Measurements from ENCODE around the gene BBS12.

BBS12 gene

DNA sequence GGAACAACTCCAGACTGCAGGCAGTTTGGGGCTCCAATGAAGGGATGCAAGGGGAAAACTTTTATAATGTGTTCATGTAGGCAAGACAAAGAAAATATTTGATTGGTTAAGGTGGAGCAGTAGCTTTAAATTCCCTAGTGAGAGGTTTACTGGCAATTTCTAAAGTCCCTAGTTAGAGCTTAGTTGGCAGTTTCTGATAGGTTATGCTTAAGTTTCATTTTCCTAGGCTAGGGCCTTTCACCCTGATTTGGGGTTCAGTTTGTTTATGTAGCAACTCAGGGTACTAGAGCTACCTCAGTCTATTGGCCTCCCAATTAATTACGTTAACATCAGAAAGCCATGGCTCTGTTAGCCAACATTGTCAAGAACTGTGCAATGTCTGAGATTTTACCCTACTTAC is 14.6 kb downstream of the BBS12 start:
- H3K4me1 ChIP-seq (ENCODE audit: control insufficient read depth, insufficient read depth, low read length, poor library complexity, severe bottlenecking), result no peaks in the 10 kb centered on the region
- no peak overlapping the region for H3K4me3 ChIP-seq (ENCODE audit: extremely low read depth, insufficient read depth, low read length, poor library complexity, severe bottlenecking)
- H3K27ac ChIP-seq (ENCODE audit: low read depth, low read length, severe bottlenecking), result no peak overlapping the region
- H3K36me3 ChIP-seq (ENCODE audit: control insufficient read depth, insufficient read depth, low read length), result peaks cover 12% of the 10 kb centered on the region
- 100% methylated on average over 1 of the region's 1 CpG; no CpG with 5 or more reads in 1 of the 2 experiments for WGBS, 2 experiments (ENCODE audit: insufficient coverage in 2 of 2)
- H3K9me3 ChIP-seq (ENCODE audit: control insufficient read depth, low read length), result no peaks in the 10 kb centered on the region

GRCh38 chr4:122747883-122748282 is 15.4 kb downstream of the BBS12 start:
- peaks cover 8% of the 10 kb centered on the region for H3K36me3 ChIP-seq (ENCODE audit: control insufficient read depth, insufficient read depth, low read length)
- no peaks in the 10 kb centered on the region for H3K9me3 ChIP-seq (ENCODE audit: control insufficient read depth, low read length)
- 83 to 88% methylated on average over 1 of the region's 1 CpG for WGBS, 2 experiments (ENCODE audit: insufficient coverage in 2 of 2)
- no peak overlapping the region for H3K4me3 ChIP-seq (ENCODE audit: extremely low read depth, insufficient read depth, low read length, poor library complexity, severe bottlenecking)
- no peaks in the 10 kb centered on the region for H3K4me1 ChIP-seq (ENCODE audit: control insufficient read depth, insufficient read depth, low read length, poor library complexity, severe bottlenecking)
- H3K27ac ChIP-seq (ENCODE audit: low read depth, low read length, severe bottlenecking), result no peak overlapping the region

DNA sequence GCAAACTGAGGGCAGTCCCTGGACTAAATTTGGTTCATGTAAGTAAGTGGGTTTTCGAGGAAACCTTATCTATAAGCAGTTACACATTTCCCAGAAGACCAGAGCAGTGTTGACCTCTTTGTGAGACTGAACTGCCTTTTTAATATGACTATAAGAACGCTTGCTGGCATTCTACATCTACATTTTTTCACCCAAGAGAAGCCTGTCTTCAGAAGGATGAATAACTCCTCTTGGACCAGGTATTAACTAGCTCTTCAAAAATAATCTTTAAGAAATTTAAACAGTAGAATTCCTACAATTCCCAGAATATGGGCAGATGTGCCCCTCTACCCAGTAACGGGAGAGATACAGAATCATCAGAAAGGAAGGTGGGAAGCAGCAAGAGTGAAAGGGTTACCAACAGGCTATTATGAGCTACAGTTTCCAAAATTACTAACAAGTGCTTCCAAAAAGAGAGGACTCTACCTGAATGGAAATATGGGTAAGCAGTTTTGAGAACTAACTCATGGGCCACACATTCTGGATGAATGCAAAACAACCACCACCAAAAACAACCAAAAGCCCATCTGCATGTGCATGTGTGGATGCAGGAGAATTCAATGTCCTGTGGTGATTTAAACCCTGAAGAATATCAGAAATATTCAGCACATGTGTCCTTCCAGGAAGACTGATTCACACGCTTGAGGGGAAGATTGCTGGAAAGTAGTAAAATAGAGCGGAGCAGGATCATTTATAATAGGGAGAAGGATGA is 17.4 kb downstream of the BBS12 start:
- Histone ChIP-seq H3K27ac (ENCODE audit: low read depth, low read length, severe bottlenecking) (no peak overlapping the region), H3K4me3 (ENCODE audit: extremely low read depth, insufficient read depth, low read length, poor library complexity, severe bottlenecking) (no peak overlapping the region), H3K36me3 (ENCODE audit: control insufficient read depth, insufficient read depth, low read length) (no peaks in the 10 kb centered on the region), H3K4me1 (ENCODE audit: control insufficient read depth, insufficient read depth, low read length, poor library complexity, severe bottlenecking) (no peaks in the 10 kb centered on the region), H3K9me3 (ENCODE audit: control insufficient read depth, low read length) (no peaks in the 10 kb centered on the region)
- 86 to 100% methylated on average over 2 to 3 of the region's 5 CpGs for WGBS, 2 experiments (ENCODE audit: insufficient coverage in 2 of 2)

- no peaks in the 10 kb centered on the region for H3K9me3 ChIP-seq (ENCODE audit: control insufficient read depth, low read length)
- H3K27ac ChIP-seq (ENCODE audit: low read depth, low read length, severe bottlenecking), result no peak overlapping the region
- H3K4me3 ChIP-seq (ENCODE audit: extremely low read depth, insufficient read depth, low read length, poor library complexity, severe bottlenecking), result no peak overlapping the region
- no peaks in the 10 kb centered on the region for H3K36me3 ChIP-seq (ENCODE audit: control insufficient read depth, insufficient read depth, low read length)
- H3K4me1 ChIP-seq (ENCODE audit: control insufficient read depth, insufficient read depth, low read length, poor library complexity, severe bottlenecking), result no peaks in the 10 kb centered on the region
- 70 to 74% methylated on average over 2 of the region's 4 CpGs for WGBS, 2 experiments (ENCODE audit: insufficient coverage in 2 of 2)
Measured at GRCh38 chr4:122755675-122756074, 23.2 kb downstream of the BBS12 start.

DNA sequence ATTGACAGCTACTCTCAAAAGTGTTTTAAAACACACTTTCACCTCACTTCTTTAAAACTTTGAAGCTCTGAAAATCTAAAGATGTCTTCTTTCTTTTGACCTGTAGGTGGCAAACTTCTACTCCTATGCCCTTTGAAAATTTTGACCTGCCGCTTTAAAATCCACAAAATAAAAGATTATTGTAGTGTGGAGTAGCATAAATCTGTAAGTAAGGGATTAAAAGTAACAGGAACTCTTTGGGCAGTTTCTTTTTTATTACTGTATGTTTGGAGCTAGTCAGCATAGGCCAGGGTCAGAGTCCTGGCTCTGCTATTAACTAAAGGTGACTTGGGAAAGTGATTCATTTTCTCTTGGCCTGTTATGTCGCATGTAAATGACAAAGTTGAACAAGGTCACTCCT is 25.5 kb downstream of the BBS12 start:
- WGBS, 2 experiments (ENCODE audit: insufficient coverage in 2 of 2), result no CpG with 5 or more reads among the region's 2 CpGs
- no peaks in the 10 kb centered on the region for H3K9me3 ChIP-seq (ENCODE audit: control insufficient read depth, low read length)

DNA sequence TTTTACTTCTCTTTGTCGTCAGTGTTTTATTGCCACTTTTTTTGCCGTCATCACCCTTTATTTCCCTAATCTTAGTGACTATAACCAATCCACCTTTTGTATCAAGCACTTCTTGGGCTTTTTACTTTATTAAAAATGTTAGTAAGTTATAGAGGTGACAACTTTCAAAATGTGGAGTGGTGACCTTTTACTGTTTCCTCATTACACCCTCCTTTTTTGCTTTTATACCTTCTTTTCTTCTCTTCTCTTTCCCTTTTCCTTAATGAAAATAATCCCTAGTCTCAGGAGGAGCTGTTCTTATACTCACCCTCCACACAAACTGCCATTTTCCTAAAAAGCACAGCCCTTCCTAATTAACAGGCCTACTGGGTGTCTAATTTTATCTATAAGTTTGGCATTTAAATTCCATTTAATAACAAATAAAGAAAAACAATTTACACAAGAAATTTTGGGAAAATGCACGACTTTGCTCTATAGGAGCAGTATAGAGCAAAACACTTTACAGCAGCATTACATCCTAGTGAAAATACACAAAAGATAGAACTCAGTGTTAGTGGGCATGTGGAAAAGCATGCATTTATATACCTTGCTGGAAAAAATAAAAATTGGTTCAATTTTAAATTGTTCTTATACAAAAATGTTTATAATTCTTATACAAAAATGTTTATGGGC is 27.3 kb downstream of the BBS12 start:
- Histone ChIP-seq H3K4me3 (ENCODE audit: extremely low read depth, insufficient read depth, low read length, poor library complexity, severe bottlenecking) (no peak overlapping the region), H3K4me1 (ENCODE audit: control insufficient read depth, insufficient read depth, low read length, poor library complexity, severe bottlenecking) (no peaks in the 10 kb centered on the region), H3K36me3 (ENCODE audit: control insufficient read depth, insufficient read depth, low read length) (no peaks in the 10 kb centered on the region), H3K9me3 (ENCODE audit: control insufficient read depth, low read length) (no peaks in the 10 kb centered on the region), H3K27ac (ENCODE audit: low read depth, low read length, severe bottlenecking) (no peak overlapping the region)
- 60 to 64% methylated on average over 1 to 2 of the region's 3 CpGs for WGBS, 2 experiments (ENCODE audit: insufficient coverage in 2 of 2)

More for the DNA sequence above, 25.5 kb downstream of the BBS12 start:
- no peaks in the 10 kb centered on the region for H3K4me1 ChIP-seq (ENCODE audit: control insufficient read depth, insufficient read depth, low read length, poor library complexity, severe bottlenecking)
- no peak overlapping the region for H3K27ac ChIP-seq (ENCODE audit: low read depth, low read length, severe bottlenecking)
- H3K36me3 ChIP-seq (ENCODE audit: control insufficient read depth, insufficient read depth, low read length), result no peaks in the 10 kb centered on the region
- H3K4me3 ChIP-seq (ENCODE audit: extremely low read depth, insufficient read depth, low read length, poor library complexity, severe bottlenecking), result no peak overlapping the region

DNA sequence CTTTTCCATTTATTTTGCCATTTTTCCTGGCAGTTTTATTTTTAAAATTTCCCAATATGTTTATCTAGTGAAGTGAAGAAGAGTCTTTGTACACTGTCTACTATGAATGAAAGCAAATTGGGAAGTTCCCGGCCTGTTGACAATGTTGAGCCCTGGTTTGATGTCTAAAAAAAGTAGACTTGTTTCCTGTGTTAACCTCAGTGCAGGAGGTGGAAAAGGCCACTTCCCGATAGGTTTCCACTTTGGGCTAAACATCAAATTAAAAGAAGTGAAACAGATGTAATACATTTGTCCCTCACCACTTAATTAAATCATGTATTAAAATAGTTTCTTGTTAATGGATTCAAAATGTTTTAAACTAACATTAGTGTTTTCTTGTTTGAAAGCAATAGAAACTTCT is 30.0 kb downstream of the BBS12 start:
- Histone ChIP-seq H3K4me3 (ENCODE audit: extremely low read depth, insufficient read depth, low read length, poor library complexity, severe bottlenecking) (no peak overlapping the region), H3K36me3 (ENCODE audit: control insufficient read depth, insufficient read depth, low read length) (no peaks in the 10 kb centered on the region), H3K27ac (ENCODE audit: low read depth, low read length, severe bottlenecking) (no peak overlapping the region), H3K9me3 (ENCODE audit: control insufficient read depth, low read length) (no peaks in the 10 kb centered on the region), H3K4me1 (ENCODE audit: control insufficient read depth, insufficient read depth, low read length, poor library complexity, severe bottlenecking) (no peaks in the 10 kb centered on the region)
- no CpG with 5 or more reads among the region's 2 CpGs for WGBS, 2 experiments (ENCODE audit: insufficient coverage in 2 of 2)

DNA sequence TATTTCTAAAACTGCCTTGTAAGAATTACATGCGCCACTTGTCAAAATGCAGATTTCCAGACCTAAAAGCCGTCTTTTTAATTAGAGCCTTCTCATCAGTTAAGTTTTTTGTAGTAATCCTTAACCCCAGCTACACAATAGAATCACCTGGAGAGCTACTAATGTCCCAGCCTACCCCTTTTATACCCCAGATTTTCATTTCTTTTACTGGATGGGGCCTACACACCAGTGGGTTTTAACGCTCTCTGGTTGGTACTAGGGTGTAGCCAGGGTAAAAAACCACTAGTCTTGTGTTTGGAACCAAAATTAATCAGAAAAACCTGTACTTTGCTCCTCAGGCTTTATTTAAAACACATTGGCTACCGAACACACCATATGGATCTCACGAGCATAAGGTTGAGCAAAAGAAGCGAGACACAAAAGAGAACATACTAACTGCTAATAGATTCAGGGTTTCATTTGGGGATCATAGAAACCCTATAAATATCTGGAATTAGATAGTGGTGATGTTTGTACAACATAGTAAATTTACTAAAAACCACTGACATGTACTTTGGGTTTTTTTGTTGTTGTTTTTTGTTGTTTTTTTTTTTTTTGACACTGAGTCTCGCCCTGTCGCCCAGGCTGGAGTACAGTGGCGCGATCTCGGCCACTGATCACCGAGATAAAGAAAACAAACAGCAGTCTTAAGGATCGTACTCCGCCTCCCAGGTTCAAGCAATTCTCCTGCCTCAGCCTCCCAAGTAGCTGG is 30.6 kb downstream of the BBS12 start:
- Histone ChIP-seq H3K4me3 (ENCODE audit: extremely low read depth, insufficient read depth, low read length, poor library complexity, severe bottlenecking) (no peak overlapping the region), H3K27ac (ENCODE audit: low read depth, low read length, severe bottlenecking) (no peak overlapping the region), H3K4me1 (ENCODE audit: control insufficient read depth, insufficient read depth, low read length, poor library complexity, severe bottlenecking) (no peaks in the 10 kb centered on the region), H3K9me3 (ENCODE audit: control insufficient read depth, low read length) (no peaks in the 10 kb centered on the region), H3K36me3 (ENCODE audit: control insufficient read depth, insufficient read depth, low read length) (no peaks in the 10 kb centered on the region)
- 88 to 94% methylated on average over 10 to 11 of the region's 14 CpGs for WGBS, 2 experiments (ENCODE audit: insufficient coverage in 2 of 2)

DNA sequence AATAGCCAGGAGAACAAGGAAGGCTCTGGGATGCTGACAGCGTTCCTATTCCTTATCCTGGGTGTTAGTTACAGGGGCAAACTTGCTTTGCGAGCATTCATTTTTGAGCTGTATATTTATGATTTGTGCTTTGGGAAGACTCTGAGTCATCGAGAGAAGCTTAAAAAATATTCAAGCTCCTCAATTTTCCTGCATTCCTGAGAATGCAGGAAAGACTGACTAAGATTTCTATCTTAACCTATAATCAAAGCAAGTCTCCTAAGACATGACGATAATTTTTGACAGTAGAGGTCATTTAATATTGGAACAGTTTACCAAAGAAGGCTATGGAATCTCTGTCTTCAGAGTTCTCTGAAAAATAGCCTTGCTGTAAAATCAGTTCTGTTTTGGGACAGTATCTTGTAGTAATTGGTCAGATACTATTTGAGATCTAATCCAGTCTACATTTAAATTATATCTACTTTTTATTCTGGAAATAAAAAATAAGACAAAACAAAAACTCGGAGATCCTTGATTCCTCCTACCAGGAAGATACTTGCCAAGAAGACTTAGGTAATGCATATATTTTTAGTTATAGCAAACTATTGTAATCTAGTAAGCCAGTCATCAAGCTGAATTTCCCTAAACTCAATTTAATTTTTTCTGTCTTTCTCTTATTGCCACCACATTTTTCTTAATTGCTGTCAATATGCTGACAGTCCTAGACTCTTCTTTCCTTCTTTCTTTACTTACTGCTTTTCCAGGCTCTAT is 31.7 kb downstream of the BBS12 start:
- Histone ChIP-seq H3K4me1 (ENCODE audit: control insufficient read depth, insufficient read depth, low read length, poor library complexity, severe bottlenecking) (no peaks in the 10 kb centered on the region), H3K36me3 (ENCODE audit: control insufficient read depth, insufficient read depth, low read length) (no peaks in the 10 kb centered on the region), H3K4me3 (ENCODE audit: extremely low read depth, insufficient read depth, low read length, poor library complexity, severe bottlenecking) (no peak overlapping the region), H3K27ac (ENCODE audit: low read depth, low read length, severe bottlenecking) (no peak overlapping the region), H3K9me3 (ENCODE audit: control insufficient read depth, low read length) (no peaks in the 10 kb centered on the region)
- 90 to 100% methylated on average over 1 to 2 of the region's 5 CpGs for WGBS, 2 experiments (ENCODE audit: insufficient coverage in 2 of 2)

DNA sequence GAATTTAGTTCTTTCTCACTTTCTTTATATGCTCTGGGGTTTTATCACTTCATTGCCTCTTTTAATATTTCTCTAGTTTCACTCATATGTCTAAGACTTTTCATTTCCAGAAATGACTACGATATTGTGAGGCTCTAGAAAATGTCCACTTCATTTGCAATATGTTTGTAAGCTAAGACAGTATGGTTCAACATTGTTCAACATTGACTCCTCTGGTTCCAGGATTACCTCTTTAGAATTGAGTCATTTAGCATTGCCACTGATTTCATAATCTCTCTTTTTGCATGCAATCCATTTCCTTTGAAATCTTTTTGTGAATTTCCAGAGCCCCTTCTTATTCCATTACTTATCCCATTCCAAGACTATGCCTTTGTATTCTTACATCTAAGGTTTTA is 32.3 kb downstream of the BBS12 start:
- Histone ChIP-seq H3K9me3 (ENCODE audit: control insufficient read depth, low read length) (no peaks in the 10 kb centered on the region), H3K36me3 (ENCODE audit: control insufficient read depth, insufficient read depth, low read length) (no peaks in the 10 kb centered on the region), H3K27ac (ENCODE audit: low read depth, low read length, severe bottlenecking) (no peak overlapping the region), H3K4me1 (ENCODE audit: control insufficient read depth, insufficient read depth, low read length, poor library complexity, severe bottlenecking) (no peaks in the 10 kb centered on the region), H3K4me3 (ENCODE audit: extremely low read depth, insufficient read depth, low read length, poor library complexity, severe bottlenecking) (no peak overlapping the region)
- no CpG with 5 or more reads among the region's 1 CpG for WGBS, 2 experiments (ENCODE audit: insufficient coverage in 2 of 2)

Data from mesodermal cell (in vitro differentiated cells).